Measurements from ENCODE around the gene KBTBD4. TPM values are rescaled to one million over a fixed set of nuclear protein-coding genes. Genes with fewer than 3 reads are reported as not detected.

The KBTBD4 gene
- total and polyA plus RNA-seq, 2 experiments from 2014 or later = 16.8 to 35.5 TPM

DNA sequence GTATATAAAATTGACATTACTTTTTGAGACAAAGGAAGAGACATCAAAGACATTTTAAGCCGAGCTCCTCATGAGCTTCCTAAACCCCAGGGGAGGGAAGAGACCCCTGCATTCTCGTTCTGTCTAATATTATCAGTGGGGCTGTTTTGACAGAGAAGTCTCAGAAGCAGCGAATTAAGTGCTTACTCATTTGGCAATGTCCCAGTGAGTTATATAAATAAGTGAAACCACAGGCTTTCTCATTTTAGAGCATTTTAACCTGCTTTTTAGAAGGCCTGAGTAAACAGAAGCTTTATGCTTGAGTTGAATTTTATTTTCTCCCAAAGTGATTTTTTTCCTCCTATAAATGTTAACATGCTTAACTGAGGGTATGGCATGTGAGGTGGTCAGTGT, 38.6 kb upstream of the KBTBD4 start:
- WGBS, 2 experiments (ENCODE audit: low coverage in 1 of 2, low lambda C conversion rate in 2 of 2, missing lambda C conversion rate in 2 of 2) = 16 to 24% methylated on average over 3 of the region's 3 CpGs
- peak; percentile 91 for DNase-seq
- no peak overlapping the region for H3K4me3 ChIP-seq
- no peaks in the 10 kb centered on the region for H3K9me3 ChIP-seq (ENCODE audit: low read depth)
- TF ChIP-seq EZH2 (IDR thresholded peaks at IDR 0.05; ENCODE audit: insufficient read depth, poor library complexity, severe bottlenecking) = no peak
- no peak for TF ChIP-seq EZH2phosphoT487 (IDR thresholded peaks at IDR 0.05; ENCODE audit: insufficient read depth, low read depth)
- no peaks in the 10 kb centered on the region for H3K9me2 ChIP-seq (ENCODE audit: insufficient read depth)
- peaks cover 31% of the 10 kb centered on the region for H3F3A ChIP-seq (ENCODE audit: insufficient read depth)
- peaks cover 34% of the 10 kb centered on the region for H3K36me3 ChIP-seq (ENCODE audit: low read depth)
- in situ Hi-C loops (cut with MboI) = no loop called here
- H3K4me2 ChIP-seq (ENCODE audit: unreplicated experiment) = peak overlapping the region; percentile 44
- H2AFZ ChIP-seq = no peak overlapping the region
- H3K27me3 ChIP-seq (replicated peaks; ENCODE audit: insufficient read depth) = no peaks in the 10 kb centered on the region
- no peaks in the 10 kb centered on the region for H4K20me1 ChIP-seq (ENCODE audit: insufficient read depth)
- no peak overlapping the region; the same call in 1 of the 2 replicates for H3K9ac ChIP-seq
- peaks cover 13% of the 10 kb centered on the region for H3K4me1 ChIP-seq (ENCODE audit: insufficient read depth)
- H3K27ac ChIP-seq = peak overlapping the region; percentile 38
- H3K79me2 ChIP-seq (ENCODE audit: insufficient read depth) = no peaks in the 10 kb centered on the region

GRCh38 chr11:47616726-47617416, 38.1 kb upstream of the KBTBD4 start:
- Histone ChIP-seq H3K27ac (peak overlapping the region; percentile 38), H3K79me2 (ENCODE audit: insufficient read depth) (no peaks in the 10 kb centered on the region), H3K9me2 (ENCODE audit: insufficient read depth) (no peaks in the 10 kb centered on the region), H3F3A (ENCODE audit: insufficient read depth) (peaks cover 31% of the 10 kb centered on the region), H3K4me1 (ENCODE audit: insufficient read depth) (peaks cover 13% of the 10 kb centered on the region), H3K9ac (no peak overlapping the region), H4K20me1 (ENCODE audit: insufficient read depth) (no peaks in the 10 kb centered on the region), H3K9me3 (ENCODE audit: low read depth) (no peaks in the 10 kb centered on the region), H3K4me3 (no peak overlapping the region), H2AFZ (no peak overlapping the region), H3K27me3 (replicated peaks; ENCODE audit: insufficient read depth) (no peaks in the 10 kb centered on the region), H3K4me2 (ENCODE audit: unreplicated experiment) (peak overlapping the region; percentile 44), H3K36me3 (ENCODE audit: low read depth) (peaks cover 28% of the 10 kb centered on the region)
- TF ChIP-seq EZH2 (IDR thresholded peaks at IDR 0.05; ENCODE audit: insufficient read depth, poor library complexity, severe bottlenecking) (no peak), EZH2phosphoT487 (IDR thresholded peaks at IDR 0.05; ENCODE audit: insufficient read depth, low read depth) (no peak)
- WGBS, 2 experiments (ENCODE audit: low coverage in 1 of 2, low lambda C conversion rate in 2 of 2, missing lambda C conversion rate in 2 of 2) = 69 to 76% methylated on average over 9 to 10 of the region's 10 CpGs
- DNase-seq = peak; percentile 87
- in situ Hi-C loops (cut with MboI) = no loop called here

DNA sequence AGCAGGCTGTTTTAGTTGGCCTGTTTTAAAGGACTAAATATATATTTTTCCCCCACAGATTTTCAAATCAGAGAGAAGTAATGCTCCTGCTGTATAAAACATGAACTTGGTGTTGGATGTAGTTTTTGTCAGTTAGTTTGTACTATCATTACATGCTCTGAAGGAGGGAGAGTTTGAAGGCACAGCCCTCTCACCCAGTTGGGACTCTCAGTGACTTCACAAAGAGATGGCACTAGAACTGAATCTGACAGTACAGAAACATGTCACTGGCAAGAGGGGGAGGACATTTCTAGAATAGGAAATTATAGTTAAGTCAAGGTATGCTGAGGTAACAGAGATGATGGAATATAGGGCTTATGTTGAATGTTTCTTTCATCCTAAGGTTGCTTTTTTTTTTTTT, 36.5 kb upstream of the KBTBD4 start:
- peaks cover 13% of the 10 kb centered on the region for H3K4me1 ChIP-seq (ENCODE audit: insufficient read depth)
- no peaks in the 10 kb centered on the region for H3K9me3 ChIP-seq (ENCODE audit: low read depth)
- DNase-seq = no peak
- no peak for TF ChIP-seq EZH2 (IDR thresholded peaks at IDR 0.05; ENCODE audit: insufficient read depth, poor library complexity, severe bottlenecking)
- H3K27ac ChIP-seq = no peak overlapping the region
- no peak overlapping the region for H3K4me3 ChIP-seq
- peaks cover 26% of the 10 kb centered on the region for H3F3A ChIP-seq (ENCODE audit: insufficient read depth)
- H4K20me1 ChIP-seq (ENCODE audit: insufficient read depth) = no peaks in the 10 kb centered on the region
- no peak overlapping the region for H3K9ac ChIP-seq
- H3K79me2 ChIP-seq (ENCODE audit: insufficient read depth) = no peaks in the 10 kb centered on the region
- peaks cover 18% of the 10 kb centered on the region for H3K36me3 ChIP-seq (ENCODE audit: low read depth)
- H2AFZ ChIP-seq = no peak overlapping the region
- H3K27me3 ChIP-seq (replicated peaks; ENCODE audit: insufficient read depth) = no peaks in the 10 kb centered on the region
- in situ Hi-C loops (cut with MboI) = no loop called here
- no peak overlapping the region for H3K4me2 ChIP-seq (ENCODE audit: unreplicated experiment)
- H3K9me2 ChIP-seq (ENCODE audit: insufficient read depth) = no peaks in the 10 kb centered on the region

GRCh38 chr11:47611348-47611794, 32.6 kb upstream of the KBTBD4 start:
- no peak overlapping the region for H3K9ac ChIP-seq
- no peak for DNase-seq
- WGBS, 2 experiments (ENCODE audit: low coverage in 1 of 2, low lambda C conversion rate in 2 of 2, missing lambda C conversion rate in 2 of 2) = 26 to 31% methylated on average over 6 of the region's 6 CpGs
- 0 out of 2 replicates have a peak, but pooled peaks cover under 1% of the 10 kb centered on the region for H3K36me3 ChIP-seq (ENCODE audit: low read depth)
- no peak overlapping the region for H3K4me2 ChIP-seq (ENCODE audit: unreplicated experiment)
- H3K9me3 ChIP-seq (ENCODE audit: low read depth) = no peaks in the 10 kb centered on the region
- no peak for TF ChIP-seq EZH2 (IDR thresholded peaks at IDR 0.05; ENCODE audit: insufficient read depth, poor library complexity, severe bottlenecking)
- TF ChIP-seq EZH2phosphoT487 (IDR thresholded peaks at IDR 0.05; ENCODE audit: insufficient read depth, low read depth) = no peak
- in situ Hi-C loops (cut with MboI) = no loop called here
- H3K4me1 ChIP-seq (ENCODE audit: insufficient read depth) = peaks cover 19% of the 10 kb centered on the region
- H3K27ac ChIP-seq = no peak overlapping the region
- H3K4me3 ChIP-seq = no peak overlapping the region
- no peaks in the 10 kb centered on the region for H4K20me1 ChIP-seq (ENCODE audit: insufficient read depth)
- no peaks in the 10 kb centered on the region for H3K27me3 ChIP-seq (replicated peaks; ENCODE audit: insufficient read depth)
- H3K9me2 ChIP-seq (ENCODE audit: insufficient read depth) = no peaks in the 10 kb centered on the region
- no peaks in the 10 kb centered on the region for H3K79me2 ChIP-seq (ENCODE audit: insufficient read depth)
- no peak overlapping the region for H2AFZ ChIP-seq
- H3F3A ChIP-seq (ENCODE audit: insufficient read depth) = peaks cover 20% of the 10 kb centered on the region

Data from GM23248 (cell line).